ENCODE results near the gene COX6A2.

The COX6A2 gene

DNA sequence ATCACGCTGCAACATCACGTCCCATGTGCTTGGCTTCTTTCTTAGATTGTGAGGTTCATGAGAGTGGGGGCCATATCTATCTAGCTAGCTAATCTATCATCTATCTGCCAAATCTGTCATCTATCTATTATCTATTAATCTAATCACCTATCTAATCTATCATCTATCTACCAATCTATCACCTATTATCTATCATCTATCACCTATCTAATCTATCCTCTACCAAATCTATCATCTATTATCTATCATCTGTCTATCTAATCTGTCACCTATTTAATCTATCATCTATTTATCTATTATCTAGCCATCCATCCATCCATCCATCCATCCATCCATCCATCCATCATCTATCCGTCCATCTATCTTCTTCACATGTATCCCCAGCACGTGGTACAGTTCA is 14.2 kb downstream of the COX6A2 start:
- Histone ChIP-seq H3K4ac (ENCODE audit: low read length) (no peak overlapping the region), H3K4me2 (ENCODE audit: insufficient read depth, low read length, poor library complexity, severe bottlenecking) (no peak overlapping the region), H3K9ac (ENCODE audit: low read depth, low read length, poor library complexity) (no peak overlapping the region), H2AFZ (ENCODE audit: low read length) (no peak overlapping the region), H3K36me3 (replicated peaks in 1 of 2; ENCODE audit: control insufficient read depth in 2 of 2, insufficient read depth in 2 of 2, low read length in 2 of 2) (no peaks in the 10 kb centered on the region), H2AK5ac (ENCODE audit: low read depth, low read length) (no peak overlapping the region), H3K18ac (ENCODE audit: low read length) (no peak overlapping the region), H4K8ac (ENCODE audit: low read depth, low read length) (no peak overlapping the region), H4K91ac (ENCODE audit: low read depth, low read length, poor library complexity) (no peak overlapping the region), H2BK120ac (ENCODE audit: low read depth, low read length) (no peak overlapping the region), H3K79me1 (ENCODE audit: low read depth, low read length) (peaks cover 1% of the 10 kb centered on the region), H3K4me1 (ENCODE audit: control insufficient read depth in 2 of 2, insufficient read depth in 1 of 2, low read depth in 1 of 2, low read length in 2 of 2) (peaks cover 1 to 4% of the 10 kb centered on the region in 2 donors), H3K23ac (ENCODE audit: low read depth, low read length, poor library complexity) (no peak overlapping the region), H2BK5ac (ENCODE audit: low read length) (no peak overlapping the region), H3K4me3 (ENCODE audit: low read length in 2 of 2) (peak overlapping the region in 1 of 2 donors; percentile 23), H3K27me3 (ENCODE audit: control insufficient read depth in 3 of 3, insufficient read depth in 3 of 3, low read depth in 1 of 3, low read length in 3 of 3) (peaks cover 0 to 17% (median 0%) of the 10 kb centered on the region in 3 experiments), H2BK12ac (ENCODE audit: low read length) (no peak overlapping the region), H3K27ac (replicated peaks; ENCODE audit: low read length) (no peak overlapping the region), H3K9me3 (replicated peaks in 1 of 2; ENCODE audit: control insufficient read depth in 2 of 2, insufficient read depth in 1 of 2, low read depth in 1 of 2, low read length in 2 of 2) (no peaks in the 10 kb centered on the region), H3K14ac (ENCODE audit: low read length) (no peak overlapping the region), H2BK15ac (ENCODE audit: low read length) (no peak overlapping the region)
- DNase-seq (ENCODE audit: low spot score) = no peak
- WGBS, 2 donors (ENCODE audit: extremely low coverage in 2 of 2, insufficient read length in 2 of 2, insufficient replicate concordance in 1 of 2) = no CpG with 5 or more reads among the region's 4 CpGs

DNA sequence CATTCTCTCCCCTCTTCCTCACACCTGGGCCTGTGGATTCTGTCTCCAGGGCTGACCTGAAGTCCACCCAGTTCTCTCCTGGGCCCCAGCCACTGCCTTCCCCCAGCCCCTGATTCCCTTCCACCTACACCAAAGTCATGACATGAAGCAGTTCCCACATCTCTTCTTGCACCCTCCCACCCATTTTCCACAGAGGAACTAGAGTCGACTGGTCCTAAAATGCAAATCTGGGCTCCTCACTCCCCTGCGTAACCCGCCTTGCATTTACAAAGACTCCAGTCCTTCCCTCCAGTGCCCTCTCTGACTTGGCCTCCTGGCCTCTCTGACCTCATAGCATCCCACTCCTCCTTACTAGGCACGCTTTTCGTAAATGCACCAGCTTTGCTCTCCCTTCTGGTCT is 14.8 kb downstream of the COX6A2 start:
- H3K4me1 ChIP-seq (ENCODE audit: control insufficient read depth in 2 of 2, insufficient read depth in 1 of 2, low read depth in 1 of 2, low read length in 2 of 2) = peaks cover 1 to 4% of the 10 kb centered on the region in 2 donors
- peaks cover 1% of the 10 kb centered on the region for H3K79me1 ChIP-seq (ENCODE audit: low read depth, low read length)
- no peak overlapping the region for H3K14ac ChIP-seq (ENCODE audit: low read length)
- no peaks in the 10 kb centered on the region for H3K36me3 ChIP-seq (replicated peaks in 1 of 2; ENCODE audit: control insufficient read depth in 2 of 2, insufficient read depth in 2 of 2, low read length in 2 of 2)
- peak overlapping the region; percentile 52 for H3K18ac ChIP-seq (ENCODE audit: low read length)
- no peak overlapping the region for H2BK15ac ChIP-seq (ENCODE audit: low read length)
- H3K9ac ChIP-seq (ENCODE audit: low read depth, low read length, poor library complexity) = no peak overlapping the region
- H3K4me3 ChIP-seq (ENCODE audit: low read length in 2 of 2) = peak overlapping the region in 1 of 2 donors; percentile 23
- peaks cover 0 to 17% (median 0%) of the 10 kb centered on the region in 3 experiments for H3K27me3 ChIP-seq (ENCODE audit: control insufficient read depth in 3 of 3, insufficient read depth in 3 of 3, low read depth in 1 of 3, low read length in 3 of 3)
- H3K4ac ChIP-seq (ENCODE audit: low read length) = peak overlapping the region; percentile 26
- H2AFZ ChIP-seq (ENCODE audit: low read length) = no peak overlapping the region
- WGBS, 2 donors (ENCODE audit: extremely low coverage in 2 of 2, insufficient read length in 2 of 2, insufficient replicate concordance in 1 of 2) = no CpG with 5 or more reads among the region's 5 CpGs
- no peak overlapping the region for H2BK5ac ChIP-seq (ENCODE audit: low read length)
- H2BK12ac ChIP-seq (ENCODE audit: low read length) = no peak overlapping the region
- no peak for DNase-seq (ENCODE audit: low spot score)
- no peak overlapping the region for H2AK5ac ChIP-seq (ENCODE audit: low read depth, low read length)
- no peaks in the 10 kb centered on the region for H3K9me3 ChIP-seq (replicated peaks in 1 of 2; ENCODE audit: control insufficient read depth in 2 of 2, insufficient read depth in 1 of 2, low read depth in 1 of 2, low read length in 2 of 2)
- no peak overlapping the region for H4K8ac ChIP-seq (ENCODE audit: low read depth, low read length)
- no peak overlapping the region for H3K23ac ChIP-seq (ENCODE audit: low read depth, low read length, poor library complexity)
- H3K4me2 ChIP-seq (ENCODE audit: insufficient read depth, low read length, poor library complexity, severe bottlenecking) = no peak overlapping the region
- no peak overlapping the region for H2BK120ac ChIP-seq (ENCODE audit: low read depth, low read length)
- no peak overlapping the region for H4K91ac ChIP-seq (ENCODE audit: low read depth, low read length, poor library complexity)
- H3K27ac ChIP-seq (replicated peaks; ENCODE audit: low read length) = no peak overlapping the region

DNA sequence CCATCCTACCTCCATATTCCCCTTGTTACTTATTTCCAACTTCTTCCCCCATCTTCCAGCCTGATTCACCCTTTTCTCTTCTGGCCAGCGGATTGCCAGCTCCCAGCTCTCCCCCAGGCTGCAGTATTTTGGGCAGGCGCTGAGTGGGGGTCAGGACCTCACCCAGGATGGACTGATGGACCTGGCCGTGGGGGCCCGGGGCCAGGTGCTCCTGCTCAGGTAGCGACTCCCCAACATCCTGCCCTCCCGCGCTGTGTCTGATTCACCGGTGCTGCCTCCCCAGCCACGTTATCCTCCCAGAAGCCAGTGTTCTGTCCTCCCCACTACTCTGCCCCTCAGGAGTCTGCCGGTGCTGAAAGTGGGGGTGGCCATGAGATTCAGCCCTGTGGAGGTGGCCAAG is 15.4 kb downstream of the COX6A2 start:
- Histone ChIP-seq H3K4me1 (ENCODE audit: control insufficient read depth in 2 of 2, insufficient read depth in 1 of 2, low read depth in 1 of 2, low read length in 2 of 2) (peaks cover 1 to 4% of the 10 kb centered on the region in 2 donors), H2BK120ac (ENCODE audit: low read depth, low read length) (no peak overlapping the region), H3K4me3 (ENCODE audit: low read length in 2 of 2) (no peak overlapping the region), H3K14ac (ENCODE audit: low read length) (no peak overlapping the region), H3K4me2 (ENCODE audit: insufficient read depth, low read length, poor library complexity, severe bottlenecking) (no peak overlapping the region), H3K23ac (ENCODE audit: low read depth, low read length, poor library complexity) (no peak overlapping the region), H3K36me3 (replicated peaks in 1 of 2; ENCODE audit: control insufficient read depth in 2 of 2, insufficient read depth in 2 of 2, low read length in 2 of 2) (no peaks in the 10 kb centered on the region), H4K8ac (ENCODE audit: low read depth, low read length) (no peak overlapping the region), H3K79me1 (ENCODE audit: low read depth, low read length) (peaks cover 1% of the 10 kb centered on the region), H3K4ac (ENCODE audit: low read length) (no peak overlapping the region), H2BK5ac (ENCODE audit: low read length) (no peak overlapping the region), H3K9me3 (replicated peaks in 1 of 2; ENCODE audit: control insufficient read depth in 2 of 2, insufficient read depth in 1 of 2, low read depth in 1 of 2, low read length in 2 of 2) (no peaks in the 10 kb centered on the region), H4K91ac (ENCODE audit: low read depth, low read length, poor library complexity) (no peak overlapping the region), H2BK12ac (ENCODE audit: low read length) (no peak overlapping the region), H2AFZ (ENCODE audit: low read length) (no peak overlapping the region), H3K18ac (ENCODE audit: low read length) (peak overlapping the region; percentile 38), H3K27me3 (ENCODE audit: control insufficient read depth in 3 of 3, insufficient read depth in 3 of 3, low read depth in 1 of 3, low read length in 3 of 3) (peaks cover 0 to 17% (median 0%) of the 10 kb centered on the region in 3 experiments), H3K27ac (replicated peaks; ENCODE audit: low read length) (no peak overlapping the region), H3K9ac (ENCODE audit: low read depth, low read length, poor library complexity) (no peak overlapping the region), H2AK5ac (ENCODE audit: low read depth, low read length) (peak overlapping the region; percentile 88), H2BK15ac (ENCODE audit: low read length) (no peak overlapping the region)
- no peak for DNase-seq (ENCODE audit: low spot score)
- WGBS, 2 donors (ENCODE audit: extremely low coverage in 2 of 2, insufficient read length in 2 of 2, insufficient replicate concordance in 1 of 2) = no CpG with 5 or more reads among the region's 10 CpGs

DNA sequence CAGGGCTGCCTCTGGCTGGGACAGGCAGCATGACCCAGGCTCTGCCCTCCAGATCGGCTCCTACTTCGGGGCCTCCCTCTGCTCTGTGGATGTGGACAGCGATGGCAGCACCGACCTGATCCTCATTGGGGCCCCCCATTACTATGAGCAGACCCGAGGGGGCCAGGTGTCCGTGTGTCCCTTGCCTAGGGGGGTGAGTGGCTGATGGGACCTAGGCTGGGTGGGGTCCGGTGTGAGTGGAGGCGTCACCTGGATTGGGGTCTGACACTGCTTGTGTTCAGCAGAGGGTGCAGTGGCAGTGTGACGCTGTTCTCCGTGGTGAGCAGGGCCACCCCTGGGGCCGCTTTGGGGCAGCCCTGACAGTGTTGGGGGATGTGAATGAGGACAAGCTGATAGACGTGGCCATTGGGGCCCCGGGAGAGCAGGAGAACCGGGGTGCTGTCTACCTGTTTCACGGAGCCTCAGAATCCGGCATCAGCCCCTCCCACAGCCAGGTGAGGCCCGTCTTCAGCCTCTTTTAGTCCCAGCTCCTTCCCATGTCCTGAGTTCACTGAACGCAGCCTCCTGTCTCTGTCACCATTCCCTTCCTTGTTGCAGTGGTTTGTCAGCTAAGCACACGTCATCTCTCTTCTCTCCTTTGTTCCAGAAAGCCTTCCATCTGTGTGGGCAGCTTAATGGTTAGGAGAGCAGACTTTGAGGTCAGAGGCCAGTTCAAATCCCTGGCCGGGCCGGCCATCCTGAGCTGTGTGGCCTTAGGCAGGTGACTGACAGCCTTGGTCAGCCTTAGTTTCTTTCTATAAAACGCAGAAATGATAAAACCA is 16.9 kb downstream of the COX6A2 start:
- Histone ChIP-seq H3K4me3 (ENCODE audit: low read length in 2 of 2) (no peak overlapping the region), H3K27ac (replicated peaks; ENCODE audit: low read length) (no peak overlapping the region), H3K14ac (ENCODE audit: low read length) (peak overlapping the region; percentile 9), H3K4me2 (ENCODE audit: insufficient read depth, low read length, poor library complexity, severe bottlenecking) (no peak overlapping the region), H3K4me1 (ENCODE audit: control insufficient read depth in 2 of 2, insufficient read depth in 1 of 2, low read depth in 1 of 2, low read length in 2 of 2) (peaks cover 1 to 4% of the 10 kb centered on the region in 2 donors), H4K8ac (ENCODE audit: low read depth, low read length) (no peak overlapping the region), H3K9ac (ENCODE audit: low read depth, low read length, poor library complexity) (peak overlapping the region; percentile 10), H3K9me3 (replicated peaks in 1 of 2; ENCODE audit: control insufficient read depth in 2 of 2, insufficient read depth in 1 of 2, low read depth in 1 of 2, low read length in 2 of 2) (no peaks in the 10 kb centered on the region), H3K36me3 (replicated peaks in 1 of 2; ENCODE audit: control insufficient read depth in 2 of 2, insufficient read depth in 2 of 2, low read length in 2 of 2) (no peaks in the 10 kb centered on the region), H3K23ac (ENCODE audit: low read depth, low read length, poor library complexity) (no peak overlapping the region), H3K18ac (ENCODE audit: low read length) (peak overlapping the region; percentile 51), H2AFZ (ENCODE audit: low read length) (peak overlapping the region; percentile 59), H2BK15ac (ENCODE audit: low read length) (no peak overlapping the region), H3K27me3 (ENCODE audit: control insufficient read depth in 3 of 3, insufficient read depth in 3 of 3, low read depth in 1 of 3, low read length in 3 of 3) (peaks cover 0 to 17% (median 0%) of the 10 kb centered on the region in 3 experiments), H3K79me1 (ENCODE audit: low read depth, low read length) (no peaks in the 10 kb centered on the region), H2AK5ac (ENCODE audit: low read depth, low read length) (no peak overlapping the region), H3K4ac (ENCODE audit: low read length) (no peak overlapping the region), H2BK5ac (ENCODE audit: low read length) (no peak overlapping the region), H2BK12ac (ENCODE audit: low read length) (no peak overlapping the region), H4K91ac (ENCODE audit: low read depth, low read length, poor library complexity) (no peak overlapping the region), H2BK120ac (ENCODE audit: low read depth, low read length) (no peak overlapping the region)
- WGBS, 2 donors (ENCODE audit: extremely low coverage in 2 of 2, insufficient read length in 2 of 2, insufficient replicate concordance in 1 of 2) = no CpG with 5 or more reads among the region's 22 CpGs
- no peak for DNase-seq (ENCODE audit: low spot score)
